DOHH2 (cell line): ENCODE results near the gene PRKCSH.
A peak's percentile ranks its signal among the peaks of the same experiment; 100 is the strongest.

Experiments
- EZH2phosphoT487 ChIP-seq: fragments of 200-600 bp; sonication (generic); IDR thresholded peaks from 2 replicates; pipeline ENCODE4 v1.6.1; 2017; ENCODE audit warnings: borderline replicate concordance, mild to moderate bottlenecking, antibody characterized with exemption, low read length, moderate library complexity, mixed read lengths
- TF ChIP-seq, protein P1 (sequence below): fragments of 200-600 bp; sonication (generic); IDR thresholded peaks from one replicate; pipeline ENCODE4 v1.5.1; 2014; ENCODE audit warnings: antibody characterized with exemption, mild to moderate bottlenecking, low read depth, low read length; ENCODE audit not compliant: poor library complexity, severe bottlenecking

DNA sequence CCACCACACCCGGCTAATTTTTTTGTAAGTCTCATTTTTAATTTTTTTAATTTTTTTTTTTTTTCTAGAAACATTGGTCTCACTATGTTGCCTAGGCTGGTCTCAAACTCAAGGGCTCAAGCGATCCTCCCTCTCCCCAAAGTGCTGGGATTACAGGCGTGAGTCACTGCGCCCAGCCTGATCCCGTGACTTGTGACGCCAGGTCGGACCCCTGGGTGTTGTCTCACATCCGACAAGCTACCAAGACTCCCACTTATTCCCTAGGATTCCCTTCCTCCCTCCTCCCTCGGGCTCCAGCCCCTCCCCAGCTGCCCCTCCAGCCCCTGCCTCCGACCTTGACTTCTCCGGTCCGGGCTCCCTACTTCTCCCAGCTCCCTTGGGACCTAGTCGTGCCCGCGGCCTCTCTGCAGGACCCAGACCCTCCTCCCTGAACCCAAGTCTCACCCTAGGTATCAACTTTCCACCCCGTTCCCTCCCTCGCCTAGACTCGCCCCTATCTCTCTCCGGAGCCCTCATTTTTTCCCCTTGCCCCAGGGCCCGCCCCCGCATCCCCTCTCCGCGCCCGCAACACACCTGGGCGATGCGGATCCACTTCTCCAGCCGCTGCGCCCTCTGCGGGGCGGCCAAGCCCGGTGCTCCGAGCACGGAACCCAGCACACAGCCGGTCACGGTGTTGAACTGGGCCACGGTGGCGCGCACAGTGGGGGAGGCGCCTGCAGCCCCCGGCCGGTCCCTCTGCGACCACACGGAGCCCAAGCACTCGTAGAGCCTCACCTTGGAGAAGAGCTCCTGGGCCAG lies 29.4 kb upstream of the PRKCSH start:
- TF ChIP-seq, protein P1, sequence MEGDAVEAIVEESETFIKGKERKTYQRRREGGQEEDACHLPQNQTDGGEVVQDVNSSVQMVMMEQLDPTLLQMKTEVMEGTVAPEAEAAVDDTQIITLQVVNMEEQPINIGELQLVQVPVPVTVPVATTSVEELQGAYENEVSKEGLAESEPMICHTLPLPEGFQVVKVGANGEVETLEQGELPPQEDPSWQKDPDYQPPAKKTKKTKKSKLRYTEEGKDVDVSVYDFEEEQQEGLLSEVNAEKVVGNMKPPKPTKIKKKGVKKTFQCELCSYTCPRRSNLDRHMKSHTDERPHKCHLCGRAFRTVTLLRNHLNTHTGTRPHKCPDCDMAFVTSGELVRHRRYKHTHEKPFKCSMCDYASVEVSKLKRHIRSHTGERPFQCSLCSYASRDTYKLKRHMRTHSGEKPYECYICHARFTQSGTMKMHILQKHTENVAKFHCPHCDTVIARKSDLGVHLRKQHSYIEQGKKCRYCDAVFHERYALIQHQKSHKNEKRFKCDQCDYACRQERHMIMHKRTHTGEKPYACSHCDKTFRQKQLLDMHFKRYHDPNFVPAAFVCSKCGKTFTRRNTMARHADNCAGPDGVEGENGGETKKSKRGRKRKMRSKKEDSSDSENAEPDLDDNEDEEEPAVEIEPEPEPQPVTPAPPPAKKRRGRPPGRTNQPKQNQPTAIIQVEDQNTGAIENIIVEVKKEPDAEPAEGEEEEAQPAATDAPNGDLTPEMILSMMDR = peak; percentile 43
- no peak for TF ChIP-seq EZH2phosphoT487
